Osteoblast (primary cell): ENCODE results near the gene TNFRSF4. TPM values are rescaled to one million over a fixed set of nuclear protein-coding genes. Genes with fewer than 3 reads are reported as not detected.
A peak's percentile ranks its signal among the peaks of the same experiment; 100 is the strongest.

ENCODE experiments used
- DNase-seq: peaks from one replicate; pipeline ENCODE4 v3.0.0; 2011; ENCODE audit warnings: low spot score, mixed read lengths; ENCODE audit not compliant: insufficient read length; ENCODE audit errors: missing footprints
- H2AFZ ChIP-seq: 2 replicates; pipeline ENCODE4 v1.6.0; 2011; ENCODE audit warnings: mild to moderate bottlenecking, low read length
- H3K27ac ChIP-seq: 2 replicates; pipeline ENCODE4 v1.5.1; 2011; ENCODE audit warnings: mild to moderate bottlenecking, low read depth, low read length, moderate library complexity
- H3K27me3 ChIP-seq: 2 replicates; pipeline ENCODE4 v1.6.0; 2012; ENCODE audit warnings: mild to moderate bottlenecking, control low read depth, inconsistent platforms, low read length, moderate library complexity; ENCODE audit not compliant: insufficient read depth
- H3K36me3 ChIP-seq: 2 replicates; pipeline ENCODE4 v1.5.1; 2011; ENCODE audit warnings: mild to moderate bottlenecking, low read length, control low read depth, moderate library complexity; ENCODE audit not compliant: insufficient read depth
- H3K4me1 ChIP-seq: 2 replicates; pipeline ENCODE4 v1.5.1; 2011; ENCODE audit warnings: mild to moderate bottlenecking, low read length, control low read depth, moderate library complexity; ENCODE audit not compliant: insufficient read depth
- H3K4me2 ChIP-seq: 2 replicates; pipeline ENCODE4 v1.6.0; 2011; ENCODE audit warnings: mild to moderate bottlenecking, low read length; ENCODE audit not compliant: insufficient read depth
- H3K4me3 ChIP-seq: fragments of 200-600 bp; sonication (generic); 3 replicates; pipeline ENCODE4 v1.5.1; 2012; ENCODE audit warnings: mild to moderate bottlenecking, low read length, inconsistent platforms; ENCODE audit not compliant: insufficient read depth
- H3K79me2 ChIP-seq: 2 replicates; pipeline ENCODE4 v1.6.0; 2012; ENCODE audit warnings: mild to moderate bottlenecking, low read length, control low read depth, inconsistent platforms; ENCODE audit not compliant: insufficient read depth
- H3K9me3 ChIP-seq: 2 replicates; pipeline ENCODE4 v1.5.1; 2011; ENCODE audit warnings: low read depth, low read length, control low read depth
- H4K20me1 ChIP-seq: 2 replicates; pipeline ENCODE4 v1.6.0; 2012; ENCODE audit warnings: mild to moderate bottlenecking, low read length, control low read depth; ENCODE audit not compliant: insufficient read depth
- total RNA-seq: library from RNA; depleted of rRNA; stranded (reverse); fragments of >200 nt; gene quantifications from 2 replicates; pipeline ENCODE4 v1.2.3, GENCODE V29; 2012
- TF ChIP-seq, protein P1 (sequence below): IDR thresholded peaks from 2 replicates; pipeline ENCODE4 v1.5.1; 2011; ENCODE audit warnings: mild to moderate bottlenecking, low read depth, low read length, moderate library complexity; ENCODE audit errors: extremely low read depth

TNFRSF4 gene
- total RNA-seq, 1 donor = under 0.01 TPM

DNA sequence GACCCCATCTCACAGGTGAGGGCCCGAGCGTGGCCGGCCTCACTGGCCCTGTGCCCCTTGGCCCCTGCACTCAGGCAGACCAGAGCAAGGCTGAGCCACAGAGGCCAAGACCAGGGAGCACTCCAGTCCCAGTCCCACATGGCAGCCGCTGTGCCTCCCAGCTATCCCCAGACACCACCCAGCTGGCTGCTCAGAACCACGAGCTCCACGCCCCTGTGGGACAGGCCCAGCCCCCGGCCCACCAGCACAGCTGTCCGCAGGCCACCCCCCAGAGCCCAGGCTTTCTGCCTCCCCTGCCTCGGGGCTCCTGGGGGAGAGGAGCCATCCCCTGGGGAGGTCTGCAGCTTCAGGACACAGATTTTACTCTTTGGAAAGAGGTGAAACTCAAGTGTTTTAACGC, 41.7 kb upstream of the TNFRSF4 start:
- H3K79me2 ChIP-seq = peaks cover 32% of the 10 kb centered on the region
- H3K36me3 ChIP-seq = peaks cover 59% of the 10 kb centered on the region
- H2AFZ ChIP-seq = no peak overlapping the region
- H3K4me1 ChIP-seq = no peaks in the 10 kb centered on the region
- H4K20me1 ChIP-seq = peaks cover 28% of the 10 kb centered on the region
- no peak overlapping the region for H3K27ac ChIP-seq
- peak; percentile 88 for DNase-seq
- H3K9me3 ChIP-seq = no peaks in the 10 kb centered on the region
- H3K4me2 ChIP-seq = no peak overlapping the region
- TF ChIP-seq, protein P1, sequence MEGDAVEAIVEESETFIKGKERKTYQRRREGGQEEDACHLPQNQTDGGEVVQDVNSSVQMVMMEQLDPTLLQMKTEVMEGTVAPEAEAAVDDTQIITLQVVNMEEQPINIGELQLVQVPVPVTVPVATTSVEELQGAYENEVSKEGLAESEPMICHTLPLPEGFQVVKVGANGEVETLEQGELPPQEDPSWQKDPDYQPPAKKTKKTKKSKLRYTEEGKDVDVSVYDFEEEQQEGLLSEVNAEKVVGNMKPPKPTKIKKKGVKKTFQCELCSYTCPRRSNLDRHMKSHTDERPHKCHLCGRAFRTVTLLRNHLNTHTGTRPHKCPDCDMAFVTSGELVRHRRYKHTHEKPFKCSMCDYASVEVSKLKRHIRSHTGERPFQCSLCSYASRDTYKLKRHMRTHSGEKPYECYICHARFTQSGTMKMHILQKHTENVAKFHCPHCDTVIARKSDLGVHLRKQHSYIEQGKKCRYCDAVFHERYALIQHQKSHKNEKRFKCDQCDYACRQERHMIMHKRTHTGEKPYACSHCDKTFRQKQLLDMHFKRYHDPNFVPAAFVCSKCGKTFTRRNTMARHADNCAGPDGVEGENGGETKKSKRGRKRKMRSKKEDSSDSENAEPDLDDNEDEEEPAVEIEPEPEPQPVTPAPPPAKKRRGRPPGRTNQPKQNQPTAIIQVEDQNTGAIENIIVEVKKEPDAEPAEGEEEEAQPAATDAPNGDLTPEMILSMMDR = no peak
- H3K27me3 ChIP-seq = no peaks in the 10 kb centered on the region
- no peak overlapping the region for H3K4me3 ChIP-seq

DNA sequence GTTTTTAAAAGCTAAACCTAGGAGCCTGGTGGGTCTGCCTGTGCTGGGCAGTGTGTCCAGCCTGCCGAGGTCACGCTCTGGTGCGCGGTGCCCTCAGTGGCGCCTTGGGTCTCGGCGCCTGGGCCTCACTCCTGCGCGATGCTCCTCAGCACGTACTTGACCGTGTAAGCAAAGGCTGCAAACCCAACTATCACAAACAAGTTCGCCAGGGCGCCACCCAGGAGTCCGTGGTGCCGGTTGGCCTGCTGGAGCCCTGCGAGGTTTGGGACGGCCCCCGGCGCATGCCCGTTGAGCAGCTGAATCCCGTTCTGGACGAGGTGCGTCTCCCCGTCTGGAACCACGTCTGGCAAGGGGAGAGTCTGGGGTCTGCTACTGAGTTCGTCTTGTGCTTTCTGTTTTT, 41.1 kb upstream of the TNFRSF4 start:
- H3K4me2 ChIP-seq = no peak overlapping the region
- no peak overlapping the region for H2AFZ ChIP-seq
- TF ChIP-seq, protein P1 = no peak
- peaks cover 54% of the 10 kb centered on the region for H3K36me3 ChIP-seq
- H3K9me3 ChIP-seq = no peaks in the 10 kb centered on the region
- no peak overlapping the region for H3K27ac ChIP-seq
- H3K4me1 ChIP-seq = no peaks in the 10 kb centered on the region
- H3K4me3 ChIP-seq = no peak overlapping the region
- H3K79me2 ChIP-seq = peaks cover 27% of the 10 kb centered on the region
- DNase-seq = no peak
- peaks cover 24% of the 10 kb centered on the region for H4K20me1 ChIP-seq
- no peaks in the 10 kb centered on the region for H3K27me3 ChIP-seq

DNA sequence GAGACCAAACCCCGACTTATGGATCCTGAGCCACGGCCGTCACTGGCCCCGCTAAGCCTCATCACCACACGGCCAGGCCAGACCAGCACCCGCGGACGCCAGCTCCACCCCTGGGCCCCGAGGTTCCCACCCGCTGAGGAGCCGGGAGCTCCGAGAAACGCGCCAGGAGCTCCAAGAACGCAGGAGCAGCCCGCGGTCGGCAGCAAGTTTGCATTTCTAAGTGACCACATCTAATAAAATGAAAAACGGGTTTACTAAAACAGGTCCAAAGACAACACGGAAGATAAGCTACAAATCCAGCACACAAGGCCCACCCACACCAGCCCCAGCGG, 40.7 kb upstream of the TNFRSF4 start:
- H3K27ac ChIP-seq = no peak overlapping the region
- H2AFZ ChIP-seq = no peak overlapping the region
- H3K4me1 ChIP-seq = no peaks in the 10 kb centered on the region
- no peaks in the 10 kb centered on the region for H3K9me3 ChIP-seq
- H3K36me3 ChIP-seq = peaks cover 50% of the 10 kb centered on the region
- peaks cover 21% of the 10 kb centered on the region for H4K20me1 ChIP-seq
- H3K27me3 ChIP-seq = no peaks in the 10 kb centered on the region
- H3K79me2 ChIP-seq = peaks cover 22% of the 10 kb centered on the region
- H3K4me3 ChIP-seq = no peak overlapping the region
- TF ChIP-seq, protein P1 = no peak
- no peak overlapping the region for H3K4me2 ChIP-seq
- no peak for DNase-seq

DNA sequence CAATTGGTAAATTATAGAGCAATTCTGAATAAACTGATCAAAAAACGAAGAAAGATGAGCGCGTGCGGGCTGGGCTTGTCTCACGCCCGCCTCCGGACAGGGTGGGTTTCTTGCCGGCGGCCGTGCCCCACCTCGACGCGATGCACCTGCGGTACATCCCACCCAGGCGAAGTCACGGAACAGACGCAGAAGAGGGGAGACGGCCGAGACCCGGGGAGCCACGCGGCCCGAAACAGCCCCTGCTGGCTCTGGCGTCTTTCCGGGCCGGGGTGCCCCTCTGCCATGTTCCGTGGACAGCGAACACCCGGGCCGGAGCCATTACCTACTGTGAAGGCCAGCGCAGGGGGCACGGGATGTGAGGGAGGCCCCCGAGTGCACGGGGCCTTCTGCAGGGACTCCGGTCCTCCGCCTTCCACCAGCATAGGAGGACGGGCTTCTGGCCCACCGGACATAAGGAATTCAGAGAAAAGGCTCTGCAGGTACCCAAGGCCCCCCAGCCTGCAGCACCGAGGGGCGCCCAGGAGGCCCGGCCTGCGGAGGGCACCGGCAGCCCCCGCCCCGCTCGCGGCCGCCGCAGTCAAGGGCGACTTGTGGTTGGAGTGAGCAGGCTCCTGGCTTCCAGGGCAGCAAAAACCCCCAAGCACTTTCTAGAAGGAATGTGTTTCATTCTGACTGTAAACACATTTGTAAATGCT, 40.2 kb upstream of the TNFRSF4 start:
- TF ChIP-seq, protein P1 = no peak
- H4K20me1 ChIP-seq = peaks cover 18% of the 10 kb centered on the region
- no peaks in the 10 kb centered on the region for H3K4me1 ChIP-seq
- DNase-seq = no peak
- no peaks in the 10 kb centered on the region for H3K9me3 ChIP-seq
- H3K27ac ChIP-seq = no peak overlapping the region
- no peak overlapping the region for H3K4me2 ChIP-seq
- H3K79me2 ChIP-seq = peaks cover 18% of the 10 kb centered on the region
- peaks cover 46% of the 10 kb centered on the region for H3K36me3 ChIP-seq
- H3K4me3 ChIP-seq = no peak overlapping the region
- no peaks in the 10 kb centered on the region for H3K27me3 ChIP-seq
- no peak overlapping the region for H2AFZ ChIP-seq
